ENCODE data around the gene CPT1B. TPM values are rescaled to one million over a fixed set of nuclear protein-coding genes. Genes with fewer than 3 reads are reported as not detected.
"Not testable (repeated sequence)": the region's sequence is repeated elsewhere in the genome, so short reads cannot be mapped to it uniquely, and the experiment has no call there.

Gene CPT1B
- total and polyA plus RNA-seq, 2 donors (not counting 3 experiments of a cell fraction or from before 2014, with no cell fraction given), result 7.1 TPM

- H3K36me3 ChIP-seq (ENCODE audit: control insufficient read depth in 2 of 2, extremely low read depth in 1 of 2, insufficient read depth in 2 of 2, low read length in 2 of 2); H3K27ac ChIP-seq (ENCODE audit: insufficient read depth, low read depth, low read length): not testable (repeated sequence)
- CTCF ChIA-PET, result interaction anchor here (1.4 to 3.2 kb wide), 2 partner anchors 16 to 34 kb away, joined by 4 to 15 read pairs; partner anchors contain the start of gene SCO2
Measured at GRCh38 chr22:50541667-50542026, 36.6 kb downstream of the CPT1B start.

GRCh38 chr22:50540381-50540780 is 37.8 kb downstream of the CPT1B start:
- H3K36me3 ChIP-seq (ENCODE audit: control insufficient read depth in 2 of 2, extremely low read depth in 1 of 2, insufficient read depth in 2 of 2, low read length in 2 of 2), result no peaks in the 10 kb centered on the region
- POLR2A ChIA-PET, result no interaction called here
- dilution Hi-C loops (cut with MboI; ENCODE audit: extremely low pct_ligation_motif_present, low sequenced_read_pairs) (no loop called here), intact Hi-C loops (cut with micrococcal nuclease) (no loop called here)
- H3K4me1 ChIP-seq (ENCODE audit: control insufficient read depth, extremely low read depth, insufficient read depth, low read length), result no peaks in the 10 kb centered on the region
- no peak overlapping the region for H3K4me2 ChIP-seq (ENCODE audit: insufficient read depth, low read length)
- H2AFZ ChIP-seq (ENCODE audit: low read depth, low read length), result no peak overlapping the region
- no peak for DNase-seq (ENCODE audit: low read depth, low spot score)
- no peaks in the 10 kb centered on the region for H3K9me1 ChIP-seq (replicated peaks; ENCODE audit: control insufficient read depth, extremely low read depth, insufficient read depth, low read length)
- no peak for TF ChIP-seq POLR2AphosphoS5 (IDR thresholded peaks at IDR 0.05; ENCODE audit: insufficient read depth, low read depth, low read length)
- no peak for TF ChIP-seq MAX (IDR thresholded peaks at IDR 0.05; ENCODE audit: insufficient read depth, insufficient read length)
- no peak for TF ChIP-seq EZH2 (IDR thresholded peaks at IDR 0.05; ENCODE audit: borderline replicate concordance, low read depth, low read length, severe bottlenecking)
- TF ChIP-seq FOS (IDR thresholded peaks at IDR 0.05; ENCODE audit: borderline replicate concordance, insufficient read depth, low read length), result no peak
- TF ChIP-seq JUN (IDR thresholded peaks at IDR 0.05; ENCODE audit: borderline replicate concordance, insufficient read depth, insufficient read length, low read depth), result no peak
- no peak for TF ChIP-seq CTCF (IDR thresholded peaks at IDR 0.05; ENCODE audit: extremely low read depth in 1 of 2, insufficient read depth in 1 of 2, low read depth in 1 of 2, low read length in 2 of 2)
- TF ChIP-seq MYC (IDR thresholded peaks at IDR 0.05; ENCODE audit: low read depth, low read length), result no peak
- TF ChIP-seq GATA2 (IDR thresholded peaks at IDR 0.05; ENCODE audit: insufficient read depth, insufficient read length, low read depth, low read length), result no peak
- no peak for TF ChIP-seq POLR2A (IDR thresholded peaks at IDR 0.05; ENCODE audit: low read depth, low read length)
- no peaks in the 10 kb centered on the region for H4K20me1 ChIP-seq (replicated peaks; ENCODE audit: control insufficient read depth, extremely low read depth, insufficient read depth, low read length)
- peaks cover 0 to 5% of the 10 kb centered on the region in 2 experiments for H3K27me3 ChIP-seq (ENCODE audit: control insufficient read depth in 2 of 2, insufficient read depth in 2 of 2, low read length in 2 of 2)
- CTCF ChIA-PET, result interaction anchor here (1.1 to 3.2 kb wide), 6 partner anchors 11 to 150 kb away, joined by 3 to 15 read pairs (median 4); partner anchors contain the start of genes SCO2 and SYCE3
- no peaks in the 10 kb centered on the region for H3K9me3 ChIP-seq (replicated peaks; ENCODE audit: control insufficient read depth, insufficient read depth, low read length)
- H3K4me3 ChIP-seq (replicated peaks in 1 of 3; ENCODE audit: insufficient read depth in 1 of 3, low read depth in 1 of 3, low read length in 3 of 3), result no peak overlapping the region
- no peak overlapping the region for H3K9ac ChIP-seq (replicated peaks; ENCODE audit: extremely low read depth, insufficient read depth, low read length)
- no TSS peak for BruUV-seq (replicated peaks)
- H3K27ac ChIP-seq (ENCODE audit: insufficient read depth, low read depth, low read length), result no peak overlapping the region
- FAIRE-seq, result no peak
- no peaks in the 10 kb centered on the region for H3K79me2 ChIP-seq (ENCODE audit: control insufficient read depth, insufficient read depth, low read length)

More at GRCh38 chr22:50541667-50542026, 36.6 kb downstream of the CPT1B start:
- peaks cover 7 to 10% of the 10 kb centered on the region in 2 experiments for H3K27me3 ChIP-seq (ENCODE audit: control insufficient read depth in 2 of 2, insufficient read depth in 2 of 2, low read length in 2 of 2)
- H3K9me3 ChIP-seq (replicated peaks; ENCODE audit: control insufficient read depth, insufficient read depth, low read length); H3K4me2 ChIP-seq (ENCODE audit: insufficient read depth, low read length); H3K9me1 ChIP-seq (replicated peaks; ENCODE audit: control insufficient read depth, extremely low read depth, insufficient read depth, low read length); BruUV-seq (replicated peaks); H3K9ac ChIP-seq (replicated peaks; ENCODE audit: extremely low read depth, insufficient read depth, low read length); H2AFZ ChIP-seq (ENCODE audit: low read depth, low read length); intact Hi-C loops (cut with micrococcal nuclease); H3K4me1 ChIP-seq (ENCODE audit: control insufficient read depth, extremely low read depth, insufficient read depth, low read length); H3K4me3 ChIP-seq (replicated peaks in 1 of 3; ENCODE audit: insufficient read depth in 1 of 3, low read depth in 1 of 3, low read length in 3 of 3); DNase-seq (ENCODE audit: low read depth, low spot score); POLR2A ChIA-PET; dilution Hi-C loops (cut with MboI; ENCODE audit: extremely low pct_ligation_motif_present, low sequenced_read_pairs); H3K79me2 ChIP-seq (ENCODE audit: control insufficient read depth, insufficient read depth, low read length); H4K20me1 ChIP-seq (replicated peaks; ENCODE audit: control insufficient read depth, extremely low read depth, insufficient read depth, low read length): not testable (repeated sequence)
- FAIRE-seq, result peak; percentile 73

All from endothelial cell of umbilical vein (primary cell).